GM18951 (cell line): ENCODE data around the gene FHAD1.

Experiments
- POLR2A ChIP-seq: IDR thresholded peaks from 4 replicates; pipeline ENCODE4 v1.6.1; 2011; ENCODE audit warnings: mild to moderate bottlenecking; ENCODE audit not compliant: insufficient read length, insufficient read depth; ENCODE audit errors: extremely low read depth
- in situ Hi-C: fragments of 300-500 bp; cut with MboI; formaldehyde crosslinking; loops from one replicate; pipeline ENCODE4 v1.12.0; 2022; ENCODE audit warnings: low sequenced_read_pairs, mixed read lengths, inconsistent platforms; ENCODE audit not compliant: unreplicated experiment

The FHAD1 gene

GRCh38 chr1:15435239-15436077, 188.4 kb downstream of the FHAD1 start:
- in situ Hi-C loops, result no loop called here
- TF ChIP-seq POLR2A, result no peak

GRCh38 chr1:15436881-15437442, 189.9 kb downstream of the FHAD1 start:
- in situ Hi-C loops, result no loop called here

GRCh38 chr1:15439325-15439724, 192.3 kb downstream of the FHAD1 start:
- no peak for TF ChIP-seq POLR2A
- in situ Hi-C loops, result no loop called here

More at GRCh38 chr1:15436881-15437442, 189.9 kb downstream of the FHAD1 start:
- TF ChIP-seq POLR2A, result no peak

GRCh38 chr1:15440357-15440756, 193.3 kb downstream of the FHAD1 start:
- in situ Hi-C loops, result no loop called here
- TF ChIP-seq POLR2A, result no peak

GRCh38 chr1:15441247-15441646, 194.2 kb downstream of the FHAD1 start:
- in situ Hi-C loops, result no loop called here
- TF ChIP-seq POLR2A, result no peak

GRCh38 chr1:15442119-15442518, 195.1 kb downstream of the FHAD1 start:
- TF ChIP-seq POLR2A, result no peak
- in situ Hi-C loops, result no loop called here

GRCh38 chr1:15442759-15443158, 195.7 kb downstream of the FHAD1 start:
- in situ Hi-C loops, result no loop called here
- no peak for TF ChIP-seq POLR2A

- in situ Hi-C loops, result no loop called here
These were observed 196.3 kb downstream of the FHAD1 start for GRCh38 chr1:15443281-15443680.

GRCh38 chr1:15444468-15445389, 197.7 kb downstream of the FHAD1 start:
- no peak for TF ChIP-seq POLR2A
- in situ Hi-C loops, result no loop called here

More at GRCh38 chr1:15443281-15443680, 196.3 kb downstream of the FHAD1 start:
- TF ChIP-seq POLR2A, result no peak

GRCh38 chr1:15445390-15446122, 198.5 kb downstream of the FHAD1 start:
- TF ChIP-seq POLR2A, result no peak
- in situ Hi-C loops, result no loop called here

- TF ChIP-seq POLR2A, result no peak
- in situ Hi-C loops, result no loop called here
These were observed 199.2 kb downstream of the FHAD1 start for GRCh38 chr1:15446212-15446611.
